ENCODE measurements around the gene OFD1.

Gene OFD1

DNA sequence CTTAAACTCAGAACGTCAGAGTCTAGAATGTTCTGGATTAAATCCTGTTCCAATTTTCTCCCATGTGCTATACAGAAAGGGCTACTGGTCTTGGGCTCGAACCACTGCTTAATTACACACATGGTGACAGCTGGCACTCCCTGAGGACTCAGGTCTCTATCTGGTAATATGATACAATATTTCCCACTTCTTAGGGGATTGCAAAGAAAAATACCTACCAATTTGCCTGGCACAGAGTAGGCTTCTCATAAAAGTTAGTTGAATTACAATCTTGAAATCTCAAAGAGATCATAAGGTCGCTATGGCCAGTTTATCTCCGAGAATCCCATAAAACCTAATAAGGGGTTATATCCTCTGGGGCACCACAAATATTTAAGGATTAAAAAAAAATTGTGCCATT lies 73.7 kb downstream of the OFD1 start:
- TF ChIP-seq, protein P1, sequence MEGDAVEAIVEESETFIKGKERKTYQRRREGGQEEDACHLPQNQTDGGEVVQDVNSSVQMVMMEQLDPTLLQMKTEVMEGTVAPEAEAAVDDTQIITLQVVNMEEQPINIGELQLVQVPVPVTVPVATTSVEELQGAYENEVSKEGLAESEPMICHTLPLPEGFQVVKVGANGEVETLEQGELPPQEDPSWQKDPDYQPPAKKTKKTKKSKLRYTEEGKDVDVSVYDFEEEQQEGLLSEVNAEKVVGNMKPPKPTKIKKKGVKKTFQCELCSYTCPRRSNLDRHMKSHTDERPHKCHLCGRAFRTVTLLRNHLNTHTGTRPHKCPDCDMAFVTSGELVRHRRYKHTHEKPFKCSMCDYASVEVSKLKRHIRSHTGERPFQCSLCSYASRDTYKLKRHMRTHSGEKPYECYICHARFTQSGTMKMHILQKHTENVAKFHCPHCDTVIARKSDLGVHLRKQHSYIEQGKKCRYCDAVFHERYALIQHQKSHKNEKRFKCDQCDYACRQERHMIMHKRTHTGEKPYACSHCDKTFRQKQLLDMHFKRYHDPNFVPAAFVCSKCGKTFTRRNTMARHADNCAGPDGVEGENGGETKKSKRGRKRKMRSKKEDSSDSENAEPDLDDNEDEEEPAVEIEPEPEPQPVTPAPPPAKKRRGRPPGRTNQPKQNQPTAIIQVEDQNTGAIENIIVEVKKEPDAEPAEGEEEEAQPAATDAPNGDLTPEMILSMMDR (IDR thresholded peaks at IDR 0.05), result no peak

DNA sequence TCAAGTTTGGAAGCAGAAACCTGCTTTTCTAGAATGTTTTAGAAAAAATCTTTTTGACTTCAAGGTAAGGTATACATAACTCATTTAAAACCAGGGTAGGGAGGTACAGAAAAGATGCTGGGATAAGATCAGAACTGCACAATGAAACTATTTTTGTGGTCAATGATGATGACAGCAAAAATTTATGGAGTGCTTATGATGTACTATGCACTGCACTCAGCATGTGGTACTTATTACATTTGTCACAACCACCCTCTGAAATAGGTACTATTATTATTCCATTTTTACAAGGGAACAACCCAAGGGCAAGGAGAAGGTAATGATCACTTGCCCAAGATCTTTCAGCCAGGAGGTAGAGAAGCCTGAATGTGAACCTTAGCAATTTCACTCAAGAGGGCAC lies 74.3 kb downstream of the OFD1 start:
- TF ChIP-seq, protein P1 (IDR thresholded peaks at IDR 0.05), result no peak

DNA sequence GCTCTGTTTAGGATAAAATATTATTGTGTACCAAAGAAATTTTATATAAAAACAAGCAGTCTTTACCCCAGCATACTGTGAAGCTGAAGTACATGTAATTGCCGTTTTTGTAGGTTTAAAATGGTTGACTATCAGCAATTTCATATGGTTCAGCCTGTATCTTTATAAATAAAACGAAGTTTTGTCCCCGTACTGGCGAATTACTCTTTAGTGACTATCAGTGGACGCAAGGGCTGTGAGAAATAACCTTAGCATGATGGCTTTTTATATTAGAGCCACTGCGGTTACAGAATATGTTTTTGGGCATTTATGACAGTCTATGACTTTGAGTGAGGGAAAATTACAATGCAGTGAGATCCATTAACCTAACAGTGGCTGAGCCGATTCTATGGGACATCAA lies 81.1 kb downstream of the OFD1 start:
- TF ChIP-seq, protein P1 (IDR thresholded peaks at IDR 0.05), result no peak

DNA sequence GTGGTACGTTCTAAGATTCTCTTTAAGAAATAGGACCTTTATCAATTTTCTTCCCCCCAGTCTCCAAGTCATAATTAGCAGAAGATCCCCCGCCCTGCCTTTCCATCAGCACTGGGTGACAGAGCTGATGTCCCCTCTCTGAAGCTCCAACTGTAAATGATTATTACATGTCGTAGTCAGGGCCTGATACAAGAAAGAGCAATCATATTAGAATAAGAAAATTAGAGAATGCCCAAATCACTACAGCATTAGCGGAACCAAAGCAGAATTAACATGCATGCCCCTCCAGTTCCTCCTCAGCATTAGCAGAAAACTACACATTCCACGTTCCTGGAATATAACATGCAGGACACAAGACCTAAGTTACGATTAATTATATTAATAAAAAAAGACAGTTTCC lies 81.6 kb downstream of the OFD1 start:
- TF ChIP-seq, protein P1 (IDR thresholded peaks at IDR 0.05), result no peak

DNA sequence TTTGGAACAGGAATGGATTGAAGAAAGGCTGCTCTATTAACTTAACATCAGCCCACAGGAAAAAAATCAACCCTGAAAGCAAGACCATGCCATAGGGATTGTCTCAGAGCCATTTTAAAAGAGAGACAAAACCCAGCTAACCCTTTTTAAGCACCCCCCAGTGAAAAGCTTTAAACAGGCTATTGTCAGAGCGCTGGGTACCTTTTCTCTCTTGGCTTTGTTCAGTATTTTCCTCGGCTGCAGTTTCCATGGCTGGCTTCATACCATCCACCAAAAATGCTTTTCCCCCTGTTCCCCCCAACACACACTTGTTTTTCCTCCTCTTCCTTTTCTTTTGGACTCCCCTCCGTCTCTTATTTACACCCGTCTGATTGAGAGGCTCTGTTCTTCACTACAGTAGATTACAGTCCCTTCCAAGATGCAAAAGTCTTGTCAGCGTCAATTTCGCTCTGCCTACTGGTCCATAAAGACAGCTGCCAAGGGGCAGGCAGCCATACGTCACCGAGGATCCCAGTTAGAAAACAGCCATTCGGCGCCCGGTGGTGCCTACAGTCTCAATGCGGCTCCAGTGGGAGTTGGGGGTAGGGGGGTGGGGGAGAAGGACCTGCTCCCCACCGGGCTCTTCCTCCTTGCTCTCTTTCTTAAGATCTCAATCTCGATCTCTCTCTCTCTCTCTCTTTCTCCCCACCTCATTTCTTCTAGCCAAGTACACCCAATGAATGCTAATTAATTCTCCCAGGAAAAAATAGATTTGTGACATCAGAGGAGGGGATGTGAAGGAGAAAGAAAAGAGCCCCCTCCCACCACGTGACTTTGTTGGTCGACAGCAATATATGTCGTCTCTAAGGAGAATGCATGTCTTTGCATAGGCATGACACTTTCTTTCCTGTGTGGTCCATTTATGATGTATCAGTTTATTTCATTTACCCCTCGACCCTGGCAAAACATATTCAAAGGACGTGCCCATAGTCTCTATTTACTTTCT lies 82.4 kb downstream of the OFD1 start, which contains the start of gene GPM6B:
GPM6B (minus strand) TSS at position 451 of the 985 bp plus-strand sequence; CDS start at position 262, 189 bp downstream.
- TF ChIP-seq, protein P1 (IDR thresholded peaks at IDR 0.05), result no peak

Measured in LNCAP (cell line).